IPS-11a (cell line): Measurements from ENCODE around the gene KIF26B.
"Not testable (repeated sequence)": the region's sequence is repeated elsewhere in the genome, so short reads cannot be mapped to it uniquely, and the experiment has no call there.

Experiments used
- H3K4me3 ChIP-seq: one replicate; pipeline ENCODE4 v1.5.1; 2013; ENCODE audit warnings: low read depth, low read length, control low read depth

KIF26B gene

GRCh38 chr1:245710961-245711903 is 556.4 kb downstream of the KIF26B start:
- no peak overlapping the region for H3K4me3 ChIP-seq

- H3K4me3 ChIP-seq, result not testable (repeated sequence)
These were observed 559.2 kb downstream of the KIF26B start for GRCh38 chr1:245714027-245714426.

- no peak overlapping the region for H3K4me3 ChIP-seq
These were observed 560.5 kb downstream of the KIF26B start for GRCh38 chr1:245715291-245715701.

GRCh38 chr1:245715970-245716369 is 561.2 kb downstream of the KIF26B start:
- H3K4me3 ChIP-seq, result no peak overlapping the region

GRCh38 chr1:245716561-245716960 is 561.8 kb downstream of the KIF26B start:
- no peak overlapping the region for H3K4me3 ChIP-seq

GRCh38 chr1:245717611-245718010 is 562.8 kb downstream of the KIF26B start:
- no peak overlapping the region for H3K4me3 ChIP-seq

- H3K4me3 ChIP-seq, result no peak overlapping the region
These were observed 563.3 kb downstream of the KIF26B start for GRCh38 chr1:245718123-245718522.

- H3K4me3 ChIP-seq, result no peak overlapping the region
These were observed 564.2 kb downstream of the KIF26B start for GRCh38 chr1:245718951-245719350.

- no peak overlapping the region for H3K4me3 ChIP-seq
These were observed 566.7 kb downstream of the KIF26B start for GRCh38 chr1:245721488-245721887.

GRCh38 chr1:245728035-245728434 is 573.2 kb downstream of the KIF26B start:
- H3K4me3 ChIP-seq, result not testable (repeated sequence)

- H3K4me3 ChIP-seq, result no peak overlapping the region
These were observed 576.0 kb downstream of the KIF26B start for GRCh38 chr1:245730801-245731200.

- H3K4me3 ChIP-seq, result not testable (repeated sequence)
These were observed 585.6 kb downstream of the KIF26B start for GRCh38 chr1:245740336-245740735.

- H3K4me3 ChIP-seq, result no peak overlapping the region
These were observed 588.1 kb downstream of the KIF26B start for GRCh38 chr1:245742896-245743295.

GRCh38 chr1:245748240-245748639 is 593.5 kb downstream of the KIF26B start:
- no peak overlapping the region for H3K4me3 ChIP-seq

- no peak overlapping the region for H3K4me3 ChIP-seq
These were observed 593.9 kb downstream of the KIF26B start for GRCh38 chr1:245748646-245749045.

- no peak overlapping the region for H3K4me3 ChIP-seq
These were observed 594.3 kb downstream of the KIF26B start for GRCh38 chr1:245749053-245749452.

GRCh38 chr1:245750261-245750660 is 595.5 kb downstream of the KIF26B start:
- no peak overlapping the region for H3K4me3 ChIP-seq

GRCh38 chr1:245751116-245751515 is 596.3 kb downstream of the KIF26B start:
- H3K4me3 ChIP-seq, result no peak overlapping the region

GRCh38 chr1:245751726-245752470 is 597.1 kb downstream of the KIF26B start:
- H3K4me3 ChIP-seq, result no peak overlapping the region

- no peak overlapping the region for H3K4me3 ChIP-seq
These were observed 597.8 kb downstream of the KIF26B start for GRCh38 chr1:245752561-245752960.

GRCh38 chr1:245753807-245754206 is 599.0 kb downstream of the KIF26B start:
- no peak overlapping the region for H3K4me3 ChIP-seq

- no peak overlapping the region for H3K4me3 ChIP-seq
These were observed 599.7 kb downstream of the KIF26B start for GRCh38 chr1:245754463-245754961.
